Gastrocnemius medialis (tissue), 4 donors: ENCODE data around the gene TAF5L. TPM values are rescaled to one million over a fixed set of nuclear protein-coding genes. Genes with fewer than 3 reads are reported as not detected.

Experiments
- ATAC-seq, 2 donors: fragments of 150-250 bp; one replicate each; pipeline ENCODE4 v1.9.1; 2016
- DNase-seq, 2 donors: peaks; one replicate each; pipeline ENCODE4 v3.0.0-alpha.2; 2019
- H3K27ac ChIP-seq, 4 donors: fragments of 200-600 bp; sonication (generic); 1 replicate in 1 of 4; 2 replicates in 3 of 4; pipeline ENCODE4 v1.5.1; 2016 to 2018; ENCODE audit warnings: mild to moderate bottlenecking in 2 of 4, moderate library complexity in 1 of 4
- H3K27me3 ChIP-seq, 3 donors: fragments of 200-600 bp; sonication (generic) in 2 of 3; 1 replicate in 1 of 3; 2 replicates in 2 of 3; pipeline versions ENCODE4 v1.5.1 to v1.6.0; 2016 to 2019; ENCODE audit warnings: mild to moderate bottlenecking in 1 of 3, moderate library complexity in 1 of 3
- H3K36me3 ChIP-seq, 2 donors: fragments of 200-600 bp; sonication (generic) in 1 of 2; one replicate each; pipeline ENCODE4 v1.5.1; 2017 to 2018
- H3K4me1 ChIP-seq, 2 donors: fragments of 200-600 bp; sonication (generic) in 1 of 2; one replicate each; pipeline ENCODE4 v1.5.1; 2016 to 2017; ENCODE audit warnings: mild to moderate bottlenecking in 2 of 2
- H3K4me3 ChIP-seq, 4 donors: fragments of 200-600 bp; sonication (generic) in 3 of 4; 1 replicate in 1 of 4; 2 replicates in 3 of 4; pipeline ENCODE4 v1.5.1; 2016 to 2019; ENCODE audit warnings: mild to moderate bottlenecking in 2 of 4
- H3K9me3 ChIP-seq, 3 donors: fragments of 200-600 bp; sonication (generic) in 2 of 3; 1 replicate in 1 of 3; 2 replicates in 2 of 3; pipeline ENCODE4 v1.5.1; 2016 to 2019
- POLR2A ChIP-seq, 2 donors: fragments of 450-650 bp; IDR thresholded peaks; one replicate each; pipeline ENCODE4 v1.6.1; 2017; ENCODE audit warnings: antibody characterized with exemption in 2 of 2, mild to moderate bottlenecking in 2 of 2, moderate library complexity in 2 of 2
- in situ Hi-C, 4 donors: fragments of 200-750 bp; cut with MboI; loops; one replicate each; pipeline versions ENCODE4 v1.15.0 to v1.8.0; 2017; ENCODE audit warnings: low sequenced_read_pairs in 4 of 4
- intact Hi-C: fragments of 100-400 bp; cut with DNase I; formaldehyde crosslinking; loops from one replicate; pipeline ENCODE4 v1.15.1; 2023; ENCODE audit warnings: low total_unique reads
- total RNA-seq, 4 donors: library from RNA; depleted of rRNA; stranded (reverse); fragments of >200 nt; gene quantifications; one replicate each; pipeline versions ENCODE4 v1.1.0 to v1.2.3, GENCODE V29; 2016
- TF ChIP-seq, protein P1 (sequence below), 5 experiments: fragments of 450-650 bp in 3 of 5; fragments of 200-600 bp in 2 of 5; sonication (generic) in 2 of 5; IDR thresholded peaks in 4 of 5; conservative IDR thresholded peaks in 1 of 5; 1 replicate in 4 of 5; 2 replicates in 1 of 5; pipeline ENCODE4 v1.5.1; 2016 to 2019; ENCODE audit warnings: antibody characterized with exemption in 5 of 5, mild to moderate bottlenecking in 3 of 5, moderate library complexity in 3 of 5

TAF5L gene
- total RNA-seq, 4 donors from 2014 or later: 14.5 to 37.4 (median 24.3) TPM

DNA sequence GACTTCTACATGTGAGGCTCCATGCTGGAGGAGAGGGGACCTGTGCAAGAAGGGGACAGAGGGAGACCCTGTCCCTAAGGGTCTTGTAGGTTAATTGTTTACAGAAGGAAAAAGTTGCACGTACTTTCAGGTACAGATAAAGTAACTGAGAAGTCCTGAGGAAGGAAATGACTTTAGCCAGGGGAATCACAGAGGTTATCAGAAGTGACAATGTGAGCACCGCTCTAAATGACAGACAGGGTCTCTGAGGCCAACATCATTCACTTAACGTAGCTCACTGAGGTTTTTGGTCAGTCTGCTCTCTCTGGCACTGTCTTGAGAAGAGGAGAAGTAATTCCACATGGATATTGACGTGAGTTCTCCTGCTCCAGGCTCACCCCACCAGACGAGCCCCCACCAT, 12.0 kb downstream of the TAF5L start:
- no peaks in the 10 kb centered on the region for H3K27me3 ChIP-seq
- TF ChIP-seq, protein P1, sequence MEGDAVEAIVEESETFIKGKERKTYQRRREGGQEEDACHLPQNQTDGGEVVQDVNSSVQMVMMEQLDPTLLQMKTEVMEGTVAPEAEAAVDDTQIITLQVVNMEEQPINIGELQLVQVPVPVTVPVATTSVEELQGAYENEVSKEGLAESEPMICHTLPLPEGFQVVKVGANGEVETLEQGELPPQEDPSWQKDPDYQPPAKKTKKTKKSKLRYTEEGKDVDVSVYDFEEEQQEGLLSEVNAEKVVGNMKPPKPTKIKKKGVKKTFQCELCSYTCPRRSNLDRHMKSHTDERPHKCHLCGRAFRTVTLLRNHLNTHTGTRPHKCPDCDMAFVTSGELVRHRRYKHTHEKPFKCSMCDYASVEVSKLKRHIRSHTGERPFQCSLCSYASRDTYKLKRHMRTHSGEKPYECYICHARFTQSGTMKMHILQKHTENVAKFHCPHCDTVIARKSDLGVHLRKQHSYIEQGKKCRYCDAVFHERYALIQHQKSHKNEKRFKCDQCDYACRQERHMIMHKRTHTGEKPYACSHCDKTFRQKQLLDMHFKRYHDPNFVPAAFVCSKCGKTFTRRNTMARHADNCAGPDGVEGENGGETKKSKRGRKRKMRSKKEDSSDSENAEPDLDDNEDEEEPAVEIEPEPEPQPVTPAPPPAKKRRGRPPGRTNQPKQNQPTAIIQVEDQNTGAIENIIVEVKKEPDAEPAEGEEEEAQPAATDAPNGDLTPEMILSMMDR (IDR thresholded peaks at IDR 0.05 in 4 of 5, conservative IDR thresholded peaks at IDR 0.05 in 1 of 5): no peak
- TF ChIP-seq POLR2A (IDR thresholded peaks at IDR 0.05): no peak
- intact Hi-C loops (no loop called here), in situ Hi-C loops (no loop called here)
- no peak overlapping the region for H3K27ac ChIP-seq
- H3K4me1 ChIP-seq: no peaks in the 10 kb centered on the region
- DNase-seq (no peak), ATAC-seq (no peak)
- peaks cover 3 to 44% of the 10 kb centered on the region in 2 donors for H3K36me3 ChIP-seq
- H3K9me3 ChIP-seq: no peaks in the 10 kb centered on the region
- no peak overlapping the region for H3K4me3 ChIP-seq

DNA sequence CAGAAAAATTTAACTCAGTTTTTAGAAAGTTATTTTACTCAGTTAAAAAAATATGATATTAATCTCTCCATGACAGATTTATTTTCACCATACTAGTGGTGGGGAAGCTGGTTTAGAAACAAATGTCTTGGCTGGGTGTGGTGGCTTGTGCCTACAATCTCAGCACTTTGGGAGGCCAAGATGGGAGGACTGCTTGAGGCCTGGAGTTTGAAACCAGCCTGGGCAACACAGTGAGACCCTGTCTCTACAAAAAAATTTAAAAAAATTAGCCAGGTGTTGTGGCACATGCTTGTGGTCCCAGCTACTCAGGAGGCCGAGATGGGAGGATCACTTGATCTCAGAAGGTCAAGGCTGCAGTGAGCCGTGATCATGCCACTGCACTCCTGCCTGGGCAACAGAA, 17.3 kb downstream of the TAF5L start:
- TF ChIP-seq, protein P1 (IDR thresholded peaks at IDR 0.05 in 4 of 5, conservative IDR thresholded peaks at IDR 0.05 in 1 of 5): no peak
- TF ChIP-seq POLR2A (IDR thresholded peaks at IDR 0.05): no peak
- no peak overlapping the region for H3K4me3 ChIP-seq
- intact Hi-C loops (no loop called here), in situ Hi-C loops (no loop called here)
- H3K27ac ChIP-seq: no peak overlapping the region
- peaks cover 3 to 94% of the 10 kb centered on the region in 2 donors for H3K36me3 ChIP-seq
- H3K27me3 ChIP-seq: no peaks in the 10 kb centered on the region
- no peak for DNase-seq
- no peaks in the 10 kb centered on the region for H3K4me1 ChIP-seq
- no peaks in the 10 kb centered on the region for H3K9me3 ChIP-seq
- ATAC-seq: no peak

GRCh38 chr1:229607370-229607769, 18.6 kb downstream of the TAF5L start:
- Histone ChIP-seq H3K27ac (no peak overlapping the region), H3K27me3 (no peaks in the 10 kb centered on the region), H3K36me3 (peaks cover 3 to 94% of the 10 kb centered on the region in 2 donors), H3K9me3 (no peaks in the 10 kb centered on the region), H3K4me3 (no peak overlapping the region), H3K4me1 (no peaks in the 10 kb centered on the region)
- in situ Hi-C loops: no loop called here
- TF ChIP-seq, protein P1 (IDR thresholded peaks at IDR 0.05 in 4 of 5, conservative IDR thresholded peaks at IDR 0.05 in 1 of 5): no peak
- no peak for TF ChIP-seq POLR2A (IDR thresholded peaks at IDR 0.05)
- ATAC-seq (no peak), DNase-seq (no peak)
- intact Hi-C loops: no loop called here

GRCh38 chr1:229603371-229604005, 22.4 kb downstream of the TAF5L start:
- intact Hi-C loops: no loop called here
- Histone ChIP-seq H3K27me3 (no peaks in the 10 kb centered on the region), H3K9me3 (no peaks in the 10 kb centered on the region), H3K27ac (no peak overlapping the region), H3K4me3 (no peak overlapping the region), H3K4me1 (peaks cover 12% of the 10 kb centered on the region in 2 donors), H3K36me3 (peaks cover 0 to 71% of the 10 kb centered on the region in 2 donors)
- no peak for ATAC-seq
- in situ Hi-C loops: no loop called here
- TF ChIP-seq POLR2A (IDR thresholded peaks at IDR 0.05): no peak
- TF ChIP-seq, protein P1 (IDR thresholded peaks at IDR 0.05 in 4 of 5, conservative IDR thresholded peaks at IDR 0.05 in 1 of 5): no peak
- no peak for DNase-seq

DNA sequence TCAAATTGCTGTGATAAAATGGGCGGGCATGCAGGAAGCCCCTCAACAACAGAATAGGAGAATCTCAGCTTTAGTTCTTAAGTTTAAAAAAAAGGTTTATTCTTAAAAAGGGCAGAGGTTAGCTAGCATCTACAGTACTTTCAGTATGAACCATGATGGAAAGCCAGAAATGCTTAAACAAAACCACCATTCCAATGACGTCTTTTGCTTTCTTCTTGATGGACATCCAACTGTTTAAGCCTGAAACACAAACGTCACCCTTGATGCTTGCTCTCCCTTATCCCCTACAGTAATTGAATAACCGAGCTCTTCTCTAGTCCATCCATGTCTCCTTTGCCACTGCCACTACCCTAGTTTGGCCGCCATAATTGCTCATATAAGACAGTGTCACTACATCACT, 25.7 kb downstream of the TAF5L start:
- H3K9me3 ChIP-seq: no peaks in the 10 kb centered on the region
- in situ Hi-C loops: no loop called here
- TF ChIP-seq POLR2A (IDR thresholded peaks at IDR 0.05): no peak
- TF ChIP-seq, protein P1 (IDR thresholded peaks at IDR 0.05 in 4 of 5, conservative IDR thresholded peaks at IDR 0.05 in 1 of 5): no peak
- H3K27me3 ChIP-seq: no peaks in the 10 kb centered on the region
- peaks cover 26 to 34% of the 10 kb centered on the region in 2 donors for H3K4me1 ChIP-seq
- DNase-seq: no peak
- intact Hi-C loops: no loop called here
- peaks cover 0 to 40% of the 10 kb centered on the region in 2 donors for H3K36me3 ChIP-seq
- no peak overlapping the region for H3K27ac ChIP-seq
- H3K4me3 ChIP-seq: no peak overlapping the region
- ATAC-seq: no peak
